ENCODE measurements around the gene CA5A. TPM values are rescaled to one million over a fixed set of nuclear protein-coding genes. Genes with fewer than 3 reads are reported as not detected.

The CA5A gene
- total RNA-seq, 2 donors from 2014 or later: not detected

- Histone ChIP-seq H3K4me1 (no peaks in the 10 kb centered on the region), H3K4me3 (no peak overlapping the region), H3K9me3 (no peaks in the 10 kb centered on the region), H3K9ac (ENCODE audit: low read depth in 2 of 2, low read length in 2 of 2) (no peak overlapping the region), H3K27me3 (no peaks in the 10 kb centered on the region), H3K36me3 (no peaks in the 10 kb centered on the region), H3K27ac (no peak overlapping the region)
- intact Hi-C loops (cut with DNase I): no loop called here
- no peak for TF ChIP-seq CTCF (IDR thresholded peaks at IDR 0.05)
- DNase-seq: no peak
These were observed 91.1 kb downstream of the CA5A start for GRCh38 chr16:87845213-87845612.

GRCh38 chr16:87844809-87845208 lies 91.5 kb downstream of the CA5A start:
- Histone ChIP-seq H3K27me3 (no peaks in the 10 kb centered on the region), H3K9ac (ENCODE audit: low read depth in 2 of 2, low read length in 2 of 2) (no peak overlapping the region), H3K36me3 (no peaks in the 10 kb centered on the region), H3K9me3 (no peaks in the 10 kb centered on the region), H3K4me3 (no peak overlapping the region), H3K4me1 (no peaks in the 10 kb centered on the region), H3K27ac (no peak overlapping the region)
- TF ChIP-seq CTCF (IDR thresholded peaks at IDR 0.05): no peak
- no peak for DNase-seq
- intact Hi-C loops (cut with DNase I): no loop called here

- no peak overlapping the region for H3K27ac ChIP-seq
- intact Hi-C loops (cut with DNase I): no loop called here
- no peak overlapping the region for H3K4me3 ChIP-seq
- H3K4me1 ChIP-seq: no peaks in the 10 kb centered on the region
- H3K9ac ChIP-seq (ENCODE audit: low read depth in 2 of 2, low read length in 2 of 2): no peak overlapping the region
- H3K27me3 ChIP-seq: no peaks in the 10 kb centered on the region
- DNase-seq: no peak
- TF ChIP-seq CTCF (IDR thresholded peaks at IDR 0.05): no peak
- no peaks in the 10 kb centered on the region for H3K9me3 ChIP-seq
- H3K36me3 ChIP-seq: no peaks in the 10 kb centered on the region
These were observed 92.1 kb downstream of the CA5A start for GRCh38 chr16:87844120-87844733.

GRCh38 chr16:87843678-87844105 lies 92.6 kb downstream of the CA5A start:
- H3K4me1 ChIP-seq: no peaks in the 10 kb centered on the region

GRCh38 chr16:87842209-87842869 lies 94.0 kb downstream of the CA5A start:
- Histone ChIP-seq H3K36me3 (no peaks in the 10 kb centered on the region), H3K9me3 (no peaks in the 10 kb centered on the region), H3K27me3 (no peaks in the 10 kb centered on the region), H3K9ac (ENCODE audit: low read depth in 2 of 2, low read length in 2 of 2) (no peak overlapping the region), H3K4me1 (no peaks in the 10 kb centered on the region), H3K4me3 (no peak overlapping the region), H3K27ac (no peak overlapping the region)
- TF ChIP-seq CTCF (IDR thresholded peaks at IDR 0.05): no peak
- no peak for DNase-seq
- intact Hi-C loops (cut with DNase I): no loop called here

More at GRCh38 chr16:87843678-87844105, 92.6 kb downstream of the CA5A start:
- no peak for TF ChIP-seq CTCF (IDR thresholded peaks at IDR 0.05)
- H3K27me3 ChIP-seq: no peaks in the 10 kb centered on the region
- DNase-seq: no peak
- intact Hi-C loops (cut with DNase I): no loop called here
- no peaks in the 10 kb centered on the region for H3K9me3 ChIP-seq
- H3K27ac ChIP-seq: no peak overlapping the region
- H3K4me3 ChIP-seq: no peak overlapping the region
- no peak overlapping the region for H3K9ac ChIP-seq (ENCODE audit: low read depth in 2 of 2, low read length in 2 of 2)
- H3K36me3 ChIP-seq: no peaks in the 10 kb centered on the region
